SU-DHL-6 (cell line): ENCODE data around the gene CYTH1.

Source experiments
- H2AFZ ChIP-seq: fragments of 200-600 bp; sonication (generic); 2 replicates; pipeline ENCODE4 v1.6.1; 2014; ENCODE audit warnings: low read depth, mild to moderate bottlenecking, moderate library complexity, mixed read lengths, antibody characterized with exemption, low read length; ENCODE audit not compliant: severe bottlenecking
- H3F3A ChIP-seq: fragments of 200-600 bp; shearing (Covaris generic); 2 replicates; pipeline ENCODE4 v1.6.0; 2016; ENCODE audit warnings: antibody characterized with exemption, mild to moderate bottlenecking; ENCODE audit not compliant: insufficient read depth
- H3K27ac ChIP-seq: fragments of 200-600 bp; sonication (generic); 2 replicates; pipeline ENCODE4 v1.5.1; 2016; ENCODE audit warnings: low read depth, mild to moderate bottlenecking, low read length, moderate library complexity, mixed read lengths
- H3K27me3 ChIP-seq: fragments of 200-600 bp; sonication (generic), shearing (Covaris generic); 2 replicates; pipeline ENCODE4 v1.6.0; 2014; ENCODE audit warnings: mild to moderate bottlenecking, low read length
- H3K36me3 ChIP-seq: fragments of 200-600 bp; sonication (generic); 2 replicates; pipeline ENCODE4 v1.6.1; 2014; ENCODE audit warnings: mild to moderate bottlenecking, low read length, mixed read lengths
- H3K4me2 ChIP-seq: fragments of 300-600, 200-600 bp; shearing (Covaris generic), sonication (generic); 2 replicates; pipeline ENCODE4 v1.6.0; 2014; ENCODE audit warnings: low read length, low read depth, mild to moderate bottlenecking; ENCODE audit not compliant: poor library complexity, severe bottlenecking
- H3K4me3 ChIP-seq: fragments of 200-600 bp; sonication (generic); 2 replicates; pipeline ENCODE4 v1.5.1; 2014; ENCODE audit warnings: antibody characterized with exemption, low read length, mild to moderate bottlenecking, mixed read lengths; ENCODE audit not compliant: insufficient read depth, poor library complexity, severe bottlenecking
- H3K79me2 ChIP-seq: fragments of 200-600 bp; sonication (generic); 2 replicates; pipeline ENCODE4 v1.6.1; 2014; ENCODE audit warnings: mild to moderate bottlenecking, low read length, moderate library complexity; ENCODE audit not compliant: insufficient read depth
- H3K9ac ChIP-seq: fragments of 200-600 bp; sonication (generic); 2 replicates; pipeline ENCODE4 v1.7.0; 2014; ENCODE audit warnings: mild to moderate bottlenecking, low read length
- H3K9me2 ChIP-seq: fragments of 200-600 bp; sonication (generic); replicated peaks from 2 replicates; pipeline ENCODE4 v1.6.1; 2014; ENCODE audit warnings: low read length; ENCODE audit not compliant: insufficient read depth
- H3K9me3 ChIP-seq: fragments of 200-600 bp; sonication (generic); 2 replicates; pipeline ENCODE4 v1.6.1; 2014; ENCODE audit warnings: low read length, mixed read lengths; ENCODE audit not compliant: insufficient read depth
- H4K20me1 ChIP-seq: fragments of 200-600 bp; sonication (generic); 2 replicates; pipeline ENCODE4 v1.6.1; 2014; ENCODE audit warnings: low read depth, mild to moderate bottlenecking, antibody characterized with exemption, low read length, moderate library complexity, mixed read lengths
- EZH2phosphoT487 ChIP-seq: fragments of 200-600 bp; sonication (generic), shearing (Covaris generic); conservative IDR thresholded peaks from 2 replicates; pipeline ENCODE4 v1.6.1; 2018; ENCODE audit warnings: mild to moderate bottlenecking, antibody characterized with exemption, low read length, moderate library complexity, mixed read lengths
- TF ChIP-seq, protein P1 (sequence below): fragments of 200-600 bp; sonication (generic); IDR thresholded peaks from one replicate; pipeline ENCODE4 v1.5.1; 2017; ENCODE audit warnings: antibody characterized with exemption, mild to moderate bottlenecking, low read length, moderate library complexity; ENCODE audit not compliant: insufficient read depth, poor library complexity, severe bottlenecking

CYTH1 gene

DNA sequence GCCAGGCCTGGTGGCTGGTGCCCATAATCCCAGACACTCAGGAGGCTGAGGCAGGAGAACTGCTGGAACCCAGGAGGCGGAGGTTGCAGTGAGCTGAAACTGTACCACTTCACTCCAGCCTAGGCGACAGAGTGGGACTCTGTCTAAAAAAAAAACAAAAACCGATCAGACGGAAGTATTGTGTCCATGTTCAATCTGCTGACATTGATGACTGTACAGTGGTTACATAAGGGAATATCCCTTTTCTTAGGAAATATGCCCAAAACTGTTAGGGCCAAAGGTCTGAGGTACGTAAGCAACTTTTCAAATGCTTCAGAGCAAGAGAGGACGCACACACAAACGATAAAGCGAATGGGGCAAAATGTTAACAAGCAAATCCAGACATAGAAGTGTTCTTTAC lies 135.0 kb downstream of the CYTH1 start:
- TF ChIP-seq, protein P1, sequence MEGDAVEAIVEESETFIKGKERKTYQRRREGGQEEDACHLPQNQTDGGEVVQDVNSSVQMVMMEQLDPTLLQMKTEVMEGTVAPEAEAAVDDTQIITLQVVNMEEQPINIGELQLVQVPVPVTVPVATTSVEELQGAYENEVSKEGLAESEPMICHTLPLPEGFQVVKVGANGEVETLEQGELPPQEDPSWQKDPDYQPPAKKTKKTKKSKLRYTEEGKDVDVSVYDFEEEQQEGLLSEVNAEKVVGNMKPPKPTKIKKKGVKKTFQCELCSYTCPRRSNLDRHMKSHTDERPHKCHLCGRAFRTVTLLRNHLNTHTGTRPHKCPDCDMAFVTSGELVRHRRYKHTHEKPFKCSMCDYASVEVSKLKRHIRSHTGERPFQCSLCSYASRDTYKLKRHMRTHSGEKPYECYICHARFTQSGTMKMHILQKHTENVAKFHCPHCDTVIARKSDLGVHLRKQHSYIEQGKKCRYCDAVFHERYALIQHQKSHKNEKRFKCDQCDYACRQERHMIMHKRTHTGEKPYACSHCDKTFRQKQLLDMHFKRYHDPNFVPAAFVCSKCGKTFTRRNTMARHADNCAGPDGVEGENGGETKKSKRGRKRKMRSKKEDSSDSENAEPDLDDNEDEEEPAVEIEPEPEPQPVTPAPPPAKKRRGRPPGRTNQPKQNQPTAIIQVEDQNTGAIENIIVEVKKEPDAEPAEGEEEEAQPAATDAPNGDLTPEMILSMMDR = no peak
- no peak for TF ChIP-seq EZH2phosphoT487
- Histone ChIP-seq H3K4me3 (no peak overlapping the region), H3K9me3 (no peaks in the 10 kb centered on the region), H3K4me2 (no peak overlapping the region), H3F3A (no peaks in the 10 kb centered on the region), H3K79me2 (no peaks in the 10 kb centered on the region), H4K20me1 (no peaks in the 10 kb centered on the region), H3K9me2 (no peaks in the 10 kb centered on the region), H3K36me3 (no peaks in the 10 kb centered on the region), H3K27me3 (no peaks in the 10 kb centered on the region), H3K9ac (no peak overlapping the region), H2AFZ (no peak overlapping the region), H3K27ac (no peak overlapping the region)

DNA sequence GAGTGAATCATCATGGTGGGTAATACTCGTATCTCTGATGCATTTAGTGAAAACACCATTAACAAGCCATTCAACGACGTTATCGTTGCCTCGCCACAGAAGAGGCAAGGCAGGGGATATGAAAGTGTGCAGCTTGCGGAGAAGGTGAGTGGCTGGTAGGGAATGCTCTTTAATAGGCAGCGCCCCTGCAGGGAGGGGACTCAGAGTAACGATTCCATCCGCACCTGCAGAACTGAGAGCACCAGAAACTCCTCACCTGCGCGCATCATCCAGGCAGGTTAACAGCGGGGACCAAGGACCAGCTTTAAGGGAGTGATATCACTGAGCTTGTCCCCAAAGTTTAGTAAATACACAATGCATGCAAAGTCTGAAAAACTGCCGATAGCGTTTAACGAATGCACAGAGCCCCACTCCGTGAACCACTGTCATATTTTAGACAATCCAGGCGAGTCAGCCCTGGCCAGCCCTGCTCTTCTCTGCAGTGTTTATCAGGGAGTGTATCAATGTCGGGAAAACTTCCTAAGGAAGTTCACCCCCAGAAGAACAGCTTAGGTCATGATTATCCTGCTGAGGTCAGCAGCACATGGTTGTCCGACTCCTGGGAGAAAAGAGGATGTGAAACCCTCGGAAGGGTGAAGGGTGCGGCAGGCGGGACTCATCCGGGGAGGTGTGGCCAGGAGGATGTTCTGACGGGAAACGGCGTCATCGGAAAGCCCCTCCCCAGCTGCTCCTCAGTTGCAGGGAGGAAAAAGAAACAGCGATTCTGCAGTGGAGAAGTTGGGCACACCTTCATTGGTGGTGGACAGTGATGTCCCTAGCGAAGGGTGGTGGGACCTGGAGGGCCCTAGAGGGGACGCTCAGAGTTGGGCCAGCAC lies 136.4 kb downstream of the CYTH1 start:
- TF ChIP-seq EZH2phosphoT487 = no peak
- TF ChIP-seq, protein P1 = no peak

DNA sequence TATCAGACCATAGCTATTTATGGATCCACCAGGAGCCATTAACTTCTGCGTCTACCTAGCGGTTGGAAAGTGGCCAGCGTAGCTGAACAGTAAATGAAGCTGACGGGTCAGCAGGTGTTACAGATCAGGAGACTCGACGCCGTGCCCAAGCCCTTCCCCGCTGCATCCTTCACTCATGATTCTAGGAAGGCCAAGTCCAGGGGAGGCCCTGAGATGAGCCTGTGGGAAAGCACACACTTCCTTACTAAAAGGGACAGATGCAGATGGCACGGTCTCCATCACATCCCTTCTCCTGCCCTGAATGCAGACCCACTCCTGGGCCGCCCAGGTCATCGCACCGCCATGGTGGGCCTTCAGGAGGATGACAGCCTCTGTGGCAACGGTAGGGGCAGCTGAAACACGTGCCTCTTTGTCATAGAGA lies 137.1 kb downstream of the CYTH1 start:
- Histone ChIP-seq H3K9me3 (no peaks in the 10 kb centered on the region), H3K36me3 (no peaks in the 10 kb centered on the region), H3K27ac (no peak overlapping the region), H4K20me1 (no peaks in the 10 kb centered on the region), H3K4me3 (no peak overlapping the region), H3K4me2 (no peak overlapping the region), H3K27me3 (no peaks in the 10 kb centered on the region), H3K79me2 (no peaks in the 10 kb centered on the region), H3K9me2 (no peaks in the 10 kb centered on the region), H3K9ac (no peak overlapping the region), H3F3A (no peaks in the 10 kb centered on the region), H2AFZ (no peak overlapping the region)
- TF ChIP-seq, protein P1 = no peak
- TF ChIP-seq EZH2phosphoT487 = no peak

More for the DNA sequence above, 136.4 kb downstream of the CYTH1 start:
- peak overlapping the region; percentile 67 for H2AFZ ChIP-seq
- no peaks in the 10 kb centered on the region for H4K20me1 ChIP-seq
- no peaks in the 10 kb centered on the region for H3K36me3 ChIP-seq
- no peak overlapping the region for H3K27ac ChIP-seq
- H3K4me3 ChIP-seq = no peak overlapping the region
- H3K9me3 ChIP-seq = no peaks in the 10 kb centered on the region
- H3K79me2 ChIP-seq = no peaks in the 10 kb centered on the region
- H3F3A ChIP-seq = no peaks in the 10 kb centered on the region
- peak overlapping the region; percentile 46 for H3K4me2 ChIP-seq
- H3K9ac ChIP-seq = peak overlapping the region; percentile 15; the same call in 1 of the 2 replicates
- H3K9me2 ChIP-seq = no peaks in the 10 kb centered on the region
- H3K27me3 ChIP-seq = no peaks in the 10 kb centered on the region
